Tibial nerve (tissue), 4 donors: ENCODE measurements around the gene OAS3.

ENCODE experiments used
- EP300 ChIP-seq, 2 donors: sonication (generic); formaldehyde crosslinking; IDR thresholded peaks; one replicate each; pipeline ENCODE4 v1.6.1; 2017; ENCODE audit warnings: antibody characterized with exemption in 2 of 2, mild to moderate bottlenecking in 1 of 2
- POLR2A ChIP-seq, 2 donors: fragments of 450-650 bp; IDR thresholded peaks; one replicate each; pipeline ENCODE4 v1.6.1; 2017; ENCODE audit warnings: antibody characterized with exemption in 2 of 2, mild to moderate bottlenecking in 2 of 2, moderate library complexity in 2 of 2
- TF ChIP-seq, protein P1 (sequence below), 5 experiments: fragments of 200-600 bp in 3 of 5; fragments of 450-650 bp in 2 of 5; sonication (generic) in 3 of 5; IDR thresholded peaks; one replicate each; pipeline ENCODE4 v1.5.1; 2016 to 2019; ENCODE audit warnings: antibody characterized with exemption in 5 of 5, mild to moderate bottlenecking in 3 of 5, moderate library complexity in 2 of 5

DNA sequence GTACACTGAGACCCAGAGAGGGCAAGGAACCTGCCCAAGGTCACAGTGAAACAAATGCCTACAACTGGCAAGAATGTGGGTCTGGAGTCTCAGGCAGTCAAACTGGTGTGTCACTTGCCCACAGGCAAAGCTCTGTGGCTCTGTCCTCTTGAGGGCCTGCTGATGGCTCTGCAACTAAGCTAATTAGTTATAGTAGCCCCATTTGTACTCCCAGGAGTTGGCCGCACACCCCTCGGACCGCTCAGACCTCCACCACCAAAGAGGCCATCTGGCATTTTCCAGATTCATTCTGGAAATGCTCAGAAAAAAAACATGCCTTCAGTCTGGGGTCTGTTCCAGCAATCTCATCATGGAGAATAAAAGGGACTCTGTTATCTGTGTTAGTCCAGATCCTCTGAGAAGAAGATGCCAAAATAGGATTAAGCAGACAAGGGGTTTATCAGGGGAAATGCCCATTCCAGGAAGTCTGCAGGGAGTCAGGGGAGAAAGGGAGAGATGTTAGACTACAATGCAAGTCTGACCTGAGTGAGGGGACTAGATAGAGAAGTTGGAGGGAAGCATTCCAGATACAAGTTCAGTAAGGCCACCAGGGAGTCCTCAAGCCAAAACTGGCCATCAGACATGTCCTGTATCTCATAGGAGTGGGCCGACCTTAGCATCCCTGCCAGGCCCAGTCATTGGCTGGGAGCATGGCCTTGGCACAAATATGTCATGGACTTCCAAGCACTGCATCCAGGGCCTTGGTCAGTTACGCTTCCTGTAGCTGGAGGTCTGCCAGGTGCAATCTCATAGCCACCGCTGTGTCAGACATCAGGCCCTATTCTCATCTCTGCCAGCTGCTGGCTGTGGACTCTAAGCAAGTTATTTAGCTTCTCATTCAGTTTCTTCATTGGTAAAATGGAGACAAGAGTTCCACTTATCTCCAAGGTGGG is 46.9 kb upstream of the OAS3 start:
- TF ChIP-seq POLR2A (IDR thresholded peaks at IDR 0.05) (no peak), EP300 (IDR thresholded peaks at IDR 0.05) (no peak)
- TF ChIP-seq, protein P1, sequence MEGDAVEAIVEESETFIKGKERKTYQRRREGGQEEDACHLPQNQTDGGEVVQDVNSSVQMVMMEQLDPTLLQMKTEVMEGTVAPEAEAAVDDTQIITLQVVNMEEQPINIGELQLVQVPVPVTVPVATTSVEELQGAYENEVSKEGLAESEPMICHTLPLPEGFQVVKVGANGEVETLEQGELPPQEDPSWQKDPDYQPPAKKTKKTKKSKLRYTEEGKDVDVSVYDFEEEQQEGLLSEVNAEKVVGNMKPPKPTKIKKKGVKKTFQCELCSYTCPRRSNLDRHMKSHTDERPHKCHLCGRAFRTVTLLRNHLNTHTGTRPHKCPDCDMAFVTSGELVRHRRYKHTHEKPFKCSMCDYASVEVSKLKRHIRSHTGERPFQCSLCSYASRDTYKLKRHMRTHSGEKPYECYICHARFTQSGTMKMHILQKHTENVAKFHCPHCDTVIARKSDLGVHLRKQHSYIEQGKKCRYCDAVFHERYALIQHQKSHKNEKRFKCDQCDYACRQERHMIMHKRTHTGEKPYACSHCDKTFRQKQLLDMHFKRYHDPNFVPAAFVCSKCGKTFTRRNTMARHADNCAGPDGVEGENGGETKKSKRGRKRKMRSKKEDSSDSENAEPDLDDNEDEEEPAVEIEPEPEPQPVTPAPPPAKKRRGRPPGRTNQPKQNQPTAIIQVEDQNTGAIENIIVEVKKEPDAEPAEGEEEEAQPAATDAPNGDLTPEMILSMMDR (IDR thresholded peaks at IDR 0.05), result no peak
